Measurements from ENCODE around the gene DDIAS.

- TF ChIP-seq, protein P1, sequence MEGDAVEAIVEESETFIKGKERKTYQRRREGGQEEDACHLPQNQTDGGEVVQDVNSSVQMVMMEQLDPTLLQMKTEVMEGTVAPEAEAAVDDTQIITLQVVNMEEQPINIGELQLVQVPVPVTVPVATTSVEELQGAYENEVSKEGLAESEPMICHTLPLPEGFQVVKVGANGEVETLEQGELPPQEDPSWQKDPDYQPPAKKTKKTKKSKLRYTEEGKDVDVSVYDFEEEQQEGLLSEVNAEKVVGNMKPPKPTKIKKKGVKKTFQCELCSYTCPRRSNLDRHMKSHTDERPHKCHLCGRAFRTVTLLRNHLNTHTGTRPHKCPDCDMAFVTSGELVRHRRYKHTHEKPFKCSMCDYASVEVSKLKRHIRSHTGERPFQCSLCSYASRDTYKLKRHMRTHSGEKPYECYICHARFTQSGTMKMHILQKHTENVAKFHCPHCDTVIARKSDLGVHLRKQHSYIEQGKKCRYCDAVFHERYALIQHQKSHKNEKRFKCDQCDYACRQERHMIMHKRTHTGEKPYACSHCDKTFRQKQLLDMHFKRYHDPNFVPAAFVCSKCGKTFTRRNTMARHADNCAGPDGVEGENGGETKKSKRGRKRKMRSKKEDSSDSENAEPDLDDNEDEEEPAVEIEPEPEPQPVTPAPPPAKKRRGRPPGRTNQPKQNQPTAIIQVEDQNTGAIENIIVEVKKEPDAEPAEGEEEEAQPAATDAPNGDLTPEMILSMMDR (conservative IDR thresholded peaks at IDR 0.05; ENCODE audit: low read length), result no peak
- TF ChIP-seq EZH2phosphoT487 (IDR thresholded peaks at IDR 0.05; ENCODE audit: borderline replicate concordance), result no peak
Observed at GRCh38 chr11:82929121-82929520, 27.6 kb downstream of the DDIAS start.
